GM12891 (cell line): ENCODE data around the gene KRT20.

ENCODE experiments used
- POLR2A ChIP-seq: IDR thresholded peaks from 2 replicates; pipeline ENCODE4 v1.6.1; 2011; ENCODE audit warnings: low read depth, low read length, control low read depth
- POLR2AphosphoS5 ChIP-seq: IDR thresholded peaks from 2 replicates; pipeline ENCODE4 v1.6.1; 2011; ENCODE audit warnings: low read depth, low read length, control low read depth

- TF ChIP-seq POLR2AphosphoS5 (no peak), POLR2A (no peak)
Observed at GRCh38 chr17:40830085-40830776, 54.8 kb downstream of the KRT20 start.
